GM10266 (cell line): ENCODE data around the gene PKD1L1.

Experiments used
- DNase-seq: peaks from one replicate; pipeline ENCODE4 v3.0.0; 2012; ENCODE audit errors: extremely low spot score
- CTCF ChIP-seq: IDR thresholded peaks from 2 replicates; pipeline ENCODE4 v1.5.1; 2012; ENCODE audit warnings: mild to moderate bottlenecking, low read depth; ENCODE audit not compliant: control insufficient read depth, insufficient read depth; ENCODE audit errors: missing control alignments

Gene PKD1L1

GRCh38 chr7:47771990-47772360, 176.3 kb downstream of the PKD1L1 start:
- no peak for DNase-seq
- TF ChIP-seq CTCF, result no peak

- DNase-seq, result no peak
- TF ChIP-seq CTCF, result no peak
Measured at GRCh38 chr7:47771336-47771989, 176.8 kb downstream of the PKD1L1 start.

GRCh38 chr7:47766126-47766525, 182.1 kb downstream of the PKD1L1 start:
- DNase-seq, result no peak
- TF ChIP-seq CTCF, result no peak

GRCh38 chr7:47765373-47765979, 182.8 kb downstream of the PKD1L1 start:
- no peak for TF ChIP-seq CTCF
- no peak for DNase-seq

- DNase-seq, result no peak
- no peak for TF ChIP-seq CTCF
Measured at GRCh38 chr7:47764746-47765145, 183.5 kb downstream of the PKD1L1 start.

GRCh38 chr7:47763063-47763974, 184.9 kb downstream of the PKD1L1 start:
- no peak for DNase-seq
- no peak for TF ChIP-seq CTCF

GRCh38 chr7:47762746-47763062, 185.6 kb downstream of the PKD1L1 start:
- no peak for DNase-seq
- TF ChIP-seq CTCF, result no peak
